Activated B cell treated with CpG ODN at 0.5 μM for 24 hours (primary cell): ENCODE measurements around the gene ZC3H15. TPM values are rescaled to one million over a fixed set of nuclear protein-coding genes. Genes with fewer than 3 reads are reported as not detected.

Source experiments
- ATAC-seq: fragments of 200-7000 bp; cut with Tn5 transposase; one replicate; pipeline ENCODE4 v1.10.0; 2021; ENCODE audit warnings: low read depth, mild to moderate bottlenecking, moderate library complexity
- CTCF ChIA-PET: fragments of 350-600 bp; sonication (Branson Sonifier 250); formaldehyde crosslinking; loops from one replicate; lab custom pipeline; 2021; ENCODE audit warnings: antibody characterized with exemption; lab: Charles Lee
- POLR2A ChIA-PET: fragments of 350-600 bp; sonication (Branson Sonifier 250); formaldehyde crosslinking; loops from one replicate; lab custom pipeline; 2021; ENCODE audit warnings: antibody characterized with exemption; lab: Charles Lee
- DNase-seq: peaks from one replicate; pipeline ENCODE4 v3.0.0; 2022
- H3K27ac Mint-ChIP-seq: one replicate; pipeline ENCODE4 v1.8.0; 2020; ENCODE audit warnings: mixed read lengths
- H3K27me3 Mint-ChIP-seq: one replicate; pipeline ENCODE4 v1.8.0; 2021; ENCODE audit warnings: mixed read lengths
- H3K36me3 Mint-ChIP-seq: one replicate; pipeline ENCODE4 v1.8.0; 2021; ENCODE audit warnings: low read depth, mixed read lengths
- H3K4me1 Mint-ChIP-seq: one replicate; pipeline ENCODE4 v1.8.0; 2021; ENCODE audit warnings: mixed read lengths
- H3K4me3 Mint-ChIP-seq: one replicate; pipeline ENCODE4 v1.8.0; 2020; ENCODE audit warnings: mild to moderate bottlenecking, mixed read lengths
- H3K9me3 Mint-ChIP-seq: one replicate; pipeline ENCODE4 v1.8.0; 2020; ENCODE audit warnings: mixed read lengths
- CTCF ChIP-seq: fragments of 200-600 bp; IDR thresholded peaks from one replicate; pipeline ENCODE4 v1.8.0; 2022; ENCODE audit warnings: antibody characterized with exemption, mild to moderate bottlenecking
- intact Hi-C: fragments of 100-400 bp; cut with micrococcal nuclease; formaldehyde crosslinking; loops from one replicate; pipeline ENCODE4 v1.15.1; 2024
- total RNA-seq: library from RNA; stranded (reverse); gene quantifications from 2 replicates; pipeline ENCODE4 v1.2.3, GENCODE V29; 2022

ZC3H15 gene
- total RNA-seq, 1 donor from 2014 or later, result 66.4 TPM

- TF ChIP-seq CTCF, result no peak
- Mint-ChIP-seq H3K27me3 (peaks cover 5% of the 10 kb centered on the region), H3K36me3 (no peaks in the 10 kb centered on the region), H3K27ac (no peak overlapping the region), H3K4me3 (no peak overlapping the region), H3K9me3 (no peaks in the 10 kb centered on the region), H3K4me1 (no peaks in the 10 kb centered on the region)
- ChIA-PET POLR2A (no interaction called here), CTCF (no interaction called here)
- ATAC-seq (no peak), DNase-seq (no peak)
- intact Hi-C loops, result no loop called here
Measured at GRCh38 chr2:186546846-186547245, 60.8 kb downstream of the ZC3H15 start.

DNA sequence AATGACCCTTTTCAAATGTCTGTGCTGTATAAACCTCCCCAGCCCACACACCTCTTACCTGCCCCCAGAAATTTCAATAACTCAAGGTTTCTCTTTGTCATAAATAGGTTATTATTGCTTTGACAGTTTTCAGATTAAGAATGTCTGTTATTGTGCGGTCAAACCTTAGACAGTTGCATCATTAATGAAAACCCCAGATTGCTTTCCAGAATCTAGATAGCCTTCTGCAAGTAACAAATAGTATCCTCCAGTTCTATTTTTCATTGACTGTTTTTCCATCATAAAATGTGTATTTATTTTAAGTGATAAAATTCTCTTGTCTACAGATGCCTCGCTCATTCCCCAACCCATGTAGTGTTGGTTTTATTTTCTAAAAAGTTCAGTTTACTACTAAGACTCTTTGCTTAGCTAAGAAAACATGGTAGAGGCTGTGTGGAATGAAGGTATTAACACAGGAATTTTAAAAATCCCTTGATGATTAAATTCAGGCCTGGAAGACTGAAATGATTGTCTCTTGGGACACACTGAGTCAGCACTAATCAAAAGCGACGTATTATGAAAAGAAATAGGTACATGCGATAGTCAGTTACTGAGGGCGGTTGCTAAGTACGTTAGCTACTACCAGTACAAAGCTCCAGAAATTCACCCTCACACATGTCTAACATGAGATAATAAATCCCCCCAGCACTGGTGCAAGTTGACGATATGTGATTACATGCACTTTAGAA is 65.4 kb downstream of the ZC3H15 start:
- no peaks in the 10 kb centered on the region for H3K9me3 Mint-ChIP-seq
- ChIA-PET POLR2A (no interaction called here), CTCF (no interaction called here)
- no peaks in the 10 kb centered on the region for H3K36me3 Mint-ChIP-seq
- H3K4me3 Mint-ChIP-seq, result no peak overlapping the region
- H3K27me3 Mint-ChIP-seq, result peaks cover 5% of the 10 kb centered on the region
- DNase-seq (no peak), ATAC-seq (no peak)
- H3K4me1 Mint-ChIP-seq, result no peaks in the 10 kb centered on the region
- no peak overlapping the region for H3K27ac Mint-ChIP-seq
- TF ChIP-seq CTCF, result no peak
- intact Hi-C loops, result no loop called here

DNA sequence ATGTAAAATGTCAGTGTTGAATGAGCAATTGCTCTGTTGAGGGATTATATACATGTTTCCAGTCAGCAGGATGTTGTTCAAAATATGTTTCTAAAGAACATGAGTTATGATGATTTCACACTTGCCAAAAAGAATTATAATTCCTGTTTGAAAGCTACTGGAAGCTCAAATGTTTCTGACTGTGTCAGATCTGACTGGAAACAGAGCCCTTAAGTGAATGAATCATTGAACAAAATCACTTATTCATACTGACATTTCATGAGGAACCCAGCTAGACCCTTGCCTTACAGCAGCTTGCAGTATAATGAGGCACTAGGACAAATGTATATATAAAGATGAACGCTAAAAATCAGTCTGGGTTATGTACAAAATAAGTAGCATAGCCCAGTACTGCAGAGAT is 68.4 kb downstream of the ZC3H15 start:
- no peaks in the 10 kb centered on the region for H3K36me3 Mint-ChIP-seq
- CTCF ChIA-PET, result no interaction called here
- H3K27me3 Mint-ChIP-seq, result peaks cover 5% of the 10 kb centered on the region
- POLR2A ChIA-PET, result no interaction called here
- ATAC-seq (no peak), DNase-seq (no peak)
- no peaks in the 10 kb centered on the region for H3K9me3 Mint-ChIP-seq
- TF ChIP-seq CTCF, result no peak
- intact Hi-C loops, result no loop called here
- H3K27ac Mint-ChIP-seq, result no peak overlapping the region
- H3K4me1 Mint-ChIP-seq, result no peaks in the 10 kb centered on the region
- no peak overlapping the region for H3K4me3 Mint-ChIP-seq

GRCh38 chr2:186554850-186555671 is 69.0 kb downstream of the ZC3H15 start:
- intact Hi-C loops, result no loop called here
- H3K4me1 Mint-ChIP-seq, result no peaks in the 10 kb centered on the region
- no peak overlapping the region for H3K27ac Mint-ChIP-seq
- CTCF ChIA-PET, result no interaction called here
- DNase-seq (no peak), ATAC-seq (no peak)
- H3K27me3 Mint-ChIP-seq, result peaks cover 5% of the 10 kb centered on the region
- POLR2A ChIA-PET, result no interaction called here
- H3K36me3 Mint-ChIP-seq, result no peaks in the 10 kb centered on the region
- no peaks in the 10 kb centered on the region for H3K9me3 Mint-ChIP-seq
- H3K4me3 Mint-ChIP-seq, result no peak overlapping the region
- TF ChIP-seq CTCF, result no peak

GRCh38 chr2:186558512-186559276 is 72.6 kb downstream of the ZC3H15 start:
- ATAC-seq, result no peak
- peaks cover 2% of the 10 kb centered on the region for H3K9me3 Mint-ChIP-seq
- DNase-seq, result no peak
- ChIA-PET POLR2A (no interaction called here), CTCF (no interaction called here)
- no peaks in the 10 kb centered on the region for H3K36me3 Mint-ChIP-seq
- no peak overlapping the region for H3K4me3 Mint-ChIP-seq
- H3K4me1 Mint-ChIP-seq, result no peaks in the 10 kb centered on the region
- no peaks in the 10 kb centered on the region for H3K27me3 Mint-ChIP-seq
- intact Hi-C loops, result no loop called here
- no peak for TF ChIP-seq CTCF
- H3K27ac Mint-ChIP-seq, result no peak overlapping the region
